Measurements from ENCODE around the gene AACS.
A peak's percentile ranks its signal among the peaks of the same experiment; 100 is the strongest.
"Not testable (repeated sequence)": the region's sequence is repeated elsewhere in the genome, so short reads cannot be mapped to it uniquely, and the experiment has no call there.

Gene AACS

GRCh38 chr12:125029761-125030358, 35.4 kb upstream of the AACS start:
- Mint-ChIP-seq H3K36me3 (ENCODE audit: low read depth) (peaks cover 24% of the 10 kb centered on the region), H3K4me3 (no peak overlapping the region), H3K4me1 (peaks cover 18% of the 10 kb centered on the region), H3K9me3 (peaks cover 2% of the 10 kb centered on the region), H3K27ac (peak overlapping the region; percentile 6), H3K27me3 (ENCODE audit: low read depth, poor library complexity) (peaks cover 4% of the 10 kb centered on the region)
- no peak for DNase-seq
- no peak for TF ChIP-seq CTCF (IDR thresholded peaks at IDR 0.05)

GRCh38 chr12:125031471-125031870, 33.8 kb upstream of the AACS start:
- not testable (repeated sequence) for H3K27me3 Mint-ChIP-seq (ENCODE audit: low read depth, poor library complexity); DNase-seq; H3K4me3 Mint-ChIP-seq
- peaks cover 11% of the 10 kb centered on the region for H3K9me3 Mint-ChIP-seq
- H3K36me3 Mint-ChIP-seq (ENCODE audit: low read depth), result peaks cover 11% of the 10 kb centered on the region
- peak overlapping the region; percentile 80 for H3K27ac Mint-ChIP-seq
- peaks cover 13% of the 10 kb centered on the region for H3K4me1 Mint-ChIP-seq

GRCh38 chr12:125032466-125033152, 32.6 kb upstream of the AACS start:
- no peak for DNase-seq
- Mint-ChIP-seq H3K27me3 (ENCODE audit: low read depth, poor library complexity) (peaks cover 4% of the 10 kb centered on the region), H3K36me3 (ENCODE audit: low read depth) (peaks cover 11% of the 10 kb centered on the region), H3K9me3 (peaks cover 11% of the 10 kb centered on the region), H3K4me1 (peaks cover 13% of the 10 kb centered on the region), H3K4me3 (no peak overlapping the region), H3K27ac (no peak overlapping the region)
- TF ChIP-seq CTCF (IDR thresholded peaks at IDR 0.05), result no peak

GRCh38 chr12:125033288-125033687, 31.9 kb upstream of the AACS start:
- DNase-seq, result no peak
- Mint-ChIP-seq H3K4me3 (no peak overlapping the region), H3K27me3 (ENCODE audit: low read depth, poor library complexity) (peaks cover 8% of the 10 kb centered on the region), H3K9me3 (peaks cover 11% of the 10 kb centered on the region), H3K27ac (peak overlapping the region; percentile 52), H3K4me1 (peaks cover 13% of the 10 kb centered on the region), H3K36me3 (ENCODE audit: low read depth) (peaks cover 6% of the 10 kb centered on the region)
- no peak for TF ChIP-seq CTCF (IDR thresholded peaks at IDR 0.05)

GRCh38 chr12:125038976-125039625, 26.1 kb upstream of the AACS start:
- Mint-ChIP-seq H3K36me3 (ENCODE audit: low read depth) (no peaks in the 10 kb centered on the region), H3K27ac (no peak overlapping the region), H3K4me3 (no peak overlapping the region), H3K9me3 (peaks cover 11% of the 10 kb centered on the region), H3K27me3 (ENCODE audit: low read depth, poor library complexity) (peaks cover 9% of the 10 kb centered on the region), H3K4me1 (no peaks in the 10 kb centered on the region)
- no peak for DNase-seq
- TF ChIP-seq CTCF (IDR thresholded peaks at IDR 0.05), result no peak

GRCh38 chr12:125049093-125049458, 16.2 kb upstream of the AACS start:
- no peak for TF ChIP-seq CTCF (IDR thresholded peaks at IDR 0.05)
- H3K9me3 Mint-ChIP-seq, result peaks cover 6% of the 10 kb centered on the region
- H3K27me3 Mint-ChIP-seq (ENCODE audit: low read depth, poor library complexity), result peaks cover 1% of the 10 kb centered on the region
- no peak for DNase-seq
- H3K4me3 Mint-ChIP-seq, result peak overlapping the region; percentile 76
- peaks cover 5% of the 10 kb centered on the region for H3K36me3 Mint-ChIP-seq (ENCODE audit: low read depth)
- no peaks in the 10 kb centered on the region for H3K4me1 Mint-ChIP-seq
- H3K27ac Mint-ChIP-seq, result no peak overlapping the region

All from nephron progenitor cell (in vitro differentiated cells).